Osteoblast (primary cell): ENCODE results near the gene MSMP. TPM values are rescaled to one million over a fixed set of nuclear protein-coding genes. Genes with fewer than 3 reads are reported as not detected.

Experiments used
- DNase-seq: peaks from one replicate; pipeline ENCODE4 v3.0.0; 2011; ENCODE audit warnings: low spot score, mixed read lengths; ENCODE audit not compliant: insufficient read length; ENCODE audit errors: missing footprints
- H2AFZ ChIP-seq: 2 replicates; pipeline ENCODE4 v1.6.0; 2011; ENCODE audit warnings: mild to moderate bottlenecking, low read length
- H3K27ac ChIP-seq: 2 replicates; pipeline ENCODE4 v1.5.1; 2011; ENCODE audit warnings: mild to moderate bottlenecking, low read depth, low read length, moderate library complexity
- H3K27me3 ChIP-seq: 2 replicates; pipeline ENCODE4 v1.6.0; 2012; ENCODE audit warnings: mild to moderate bottlenecking, control low read depth, inconsistent platforms, low read length, moderate library complexity; ENCODE audit not compliant: insufficient read depth
- H3K36me3 ChIP-seq: 2 replicates; pipeline ENCODE4 v1.5.1; 2011; ENCODE audit warnings: mild to moderate bottlenecking, low read length, control low read depth, moderate library complexity; ENCODE audit not compliant: insufficient read depth
- H3K4me1 ChIP-seq: 2 replicates; pipeline ENCODE4 v1.5.1; 2011; ENCODE audit warnings: mild to moderate bottlenecking, low read length, control low read depth, moderate library complexity; ENCODE audit not compliant: insufficient read depth
- H3K4me2 ChIP-seq: 2 replicates; pipeline ENCODE4 v1.6.0; 2011; ENCODE audit warnings: mild to moderate bottlenecking, low read length; ENCODE audit not compliant: insufficient read depth
- H3K4me3 ChIP-seq: fragments of 200-600 bp; sonication (generic); 3 replicates; pipeline ENCODE4 v1.5.1; 2012; ENCODE audit warnings: mild to moderate bottlenecking, low read length, inconsistent platforms; ENCODE audit not compliant: insufficient read depth
- H3K79me2 ChIP-seq: 2 replicates; pipeline ENCODE4 v1.6.0; 2012; ENCODE audit warnings: mild to moderate bottlenecking, low read length, control low read depth, inconsistent platforms; ENCODE audit not compliant: insufficient read depth
- H3K9me3 ChIP-seq: 2 replicates; pipeline ENCODE4 v1.5.1; 2011; ENCODE audit warnings: low read depth, low read length, control low read depth
- H4K20me1 ChIP-seq: 2 replicates; pipeline ENCODE4 v1.6.0; 2012; ENCODE audit warnings: mild to moderate bottlenecking, low read length, control low read depth; ENCODE audit not compliant: insufficient read depth
- CTCF ChIP-seq: IDR thresholded peaks from 2 replicates; pipeline ENCODE4 v1.5.1; 2011; ENCODE audit warnings: mild to moderate bottlenecking, low read depth, low read length, moderate library complexity; ENCODE audit errors: extremely low read depth
- total RNA-seq: library from RNA; depleted of rRNA; stranded (reverse); fragments of >200 nt; gene quantifications from 2 replicates; pipeline ENCODE4 v1.2.3, GENCODE V29; 2012

MSMP gene
- total RNA-seq, 1 donor: not detected

GRCh38 chr9:35729700-35730485 is 24.2 kb downstream of the MSMP start:
- H3K27me3 ChIP-seq: no peaks in the 10 kb centered on the region
- peak; percentile 98 for DNase-seq
- no peaks in the 10 kb centered on the region for H3K9me3 ChIP-seq
- H3K79me2 ChIP-seq: peaks cover 86% of the 10 kb centered on the region
- H4K20me1 ChIP-seq: peaks cover 35% of the 10 kb centered on the region
- H3K36me3 ChIP-seq: peaks cover 23% of the 10 kb centered on the region
- TF ChIP-seq CTCF: peak; percentile 81
- H3K4me3 ChIP-seq: peak overlapping the region; percentile 90
- H3K4me1 ChIP-seq: peaks cover 70% of the 10 kb centered on the region
- peak overlapping the region; percentile 92 for H3K4me2 ChIP-seq
- peak overlapping the region; percentile 87 for H3K27ac ChIP-seq
- H2AFZ ChIP-seq: no peak overlapping the region

- Histone ChIP-seq H3K9me3 (no peaks in the 10 kb centered on the region), H2AFZ (no peak overlapping the region), H3K79me2 (peaks cover 86% of the 10 kb centered on the region), H3K27me3 (no peaks in the 10 kb centered on the region), H3K4me2 (peak overlapping the region; percentile 92), H3K4me3 (peak overlapping the region; percentile 90), H3K36me3 (peaks cover 23% of the 10 kb centered on the region), H4K20me1 (peaks cover 39% of the 10 kb centered on the region), H3K27ac (peak overlapping the region; percentile 87), H3K4me1 (peaks cover 65% of the 10 kb centered on the region)
- no peak for DNase-seq
- TF ChIP-seq CTCF: no peak
These were observed 25.0 kb downstream of the MSMP start for GRCh38 chr9:35729101-35729500.

GRCh38 chr9:35728041-35728971 is 25.8 kb downstream of the MSMP start:
- Histone ChIP-seq H3K27ac (peak overlapping the region; percentile 87), H3K4me2 (peak overlapping the region; percentile 92), H4K20me1 (peaks cover 40% of the 10 kb centered on the region), H3K4me1 (peaks cover 57% of the 10 kb centered on the region), H3K36me3 (peaks cover 30% of the 10 kb centered on the region), H3K9me3 (no peaks in the 10 kb centered on the region), H3K4me3 (peak overlapping the region; percentile 90), H2AFZ (no peak overlapping the region), H3K79me2 (peaks cover 86% of the 10 kb centered on the region), H3K27me3 (no peaks in the 10 kb centered on the region)
- peak; percentile 95 for DNase-seq
- TF ChIP-seq CTCF: no peak

- no peak for TF ChIP-seq CTCF
- Histone ChIP-seq H3K79me2 (peaks cover 84% of the 10 kb centered on the region), H3K27me3 (no peaks in the 10 kb centered on the region), H3K4me1 (peaks cover 52% of the 10 kb centered on the region), H3K27ac (peak overlapping the region; percentile 87), H3K4me2 (peak overlapping the region; percentile 92), H4K20me1 (peaks cover 41% of the 10 kb centered on the region), H3K36me3 (peaks cover 37% of the 10 kb centered on the region), H3K4me3 (peak overlapping the region; percentile 90), H2AFZ (no peak overlapping the region), H3K9me3 (no peaks in the 10 kb centered on the region)
- peak; percentile 10 for DNase-seq
These were observed 26.4 kb downstream of the MSMP start for GRCh38 chr9:35727676-35728040.
